Ovary (tissue), 3 donors: ENCODE data around the gene GRN.

Source experiments
- POLR2A ChIP-seq: fragments of 450-650 bp; IDR thresholded peaks from one replicate; pipeline ENCODE4 v1.6.1; 2017; ENCODE audit warnings: antibody characterized with exemption, mild to moderate bottlenecking, moderate library complexity
- TF ChIP-seq, protein P1 (sequence below), 3 donors: fragments of 450-650 bp in 2 of 3; fragments of 200-600 bp in 1 of 3; IDR thresholded peaks; one replicate each; pipeline versions ENCODE4 v1.5.1 to v1.8.0; 2016 to 2022; ENCODE audit warnings: antibody characterized with exemption in 3 of 3, mild to moderate bottlenecking in 1 of 3
- donor health status: DM: no; HTN: no; CAD: no.

DNA sequence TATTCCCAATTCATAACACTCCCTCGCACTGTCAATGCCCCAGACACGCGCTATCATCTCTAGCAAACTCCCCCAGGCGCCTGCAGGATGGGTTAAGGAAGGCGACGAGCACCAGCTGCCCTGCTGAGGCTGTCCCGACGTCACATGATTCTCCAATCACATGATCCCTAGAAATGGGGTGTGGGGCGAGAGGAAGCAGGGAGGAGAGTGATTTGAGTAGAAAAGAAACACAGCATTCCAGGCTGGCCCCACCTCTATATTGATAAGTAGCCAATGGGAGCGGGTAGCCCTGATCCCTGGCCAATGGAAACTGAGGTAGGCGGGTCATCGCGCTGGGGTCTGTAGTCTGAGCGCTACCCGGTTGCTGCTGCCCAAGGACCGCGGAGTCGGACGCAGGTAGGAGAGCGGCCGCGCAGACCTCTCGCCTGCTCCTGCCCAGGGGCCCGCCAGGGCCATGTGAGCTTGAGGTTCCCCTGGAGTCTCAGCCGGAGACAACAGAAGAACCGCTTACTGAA lies at the start of gene GRN:
- TF ChIP-seq, protein P1, sequence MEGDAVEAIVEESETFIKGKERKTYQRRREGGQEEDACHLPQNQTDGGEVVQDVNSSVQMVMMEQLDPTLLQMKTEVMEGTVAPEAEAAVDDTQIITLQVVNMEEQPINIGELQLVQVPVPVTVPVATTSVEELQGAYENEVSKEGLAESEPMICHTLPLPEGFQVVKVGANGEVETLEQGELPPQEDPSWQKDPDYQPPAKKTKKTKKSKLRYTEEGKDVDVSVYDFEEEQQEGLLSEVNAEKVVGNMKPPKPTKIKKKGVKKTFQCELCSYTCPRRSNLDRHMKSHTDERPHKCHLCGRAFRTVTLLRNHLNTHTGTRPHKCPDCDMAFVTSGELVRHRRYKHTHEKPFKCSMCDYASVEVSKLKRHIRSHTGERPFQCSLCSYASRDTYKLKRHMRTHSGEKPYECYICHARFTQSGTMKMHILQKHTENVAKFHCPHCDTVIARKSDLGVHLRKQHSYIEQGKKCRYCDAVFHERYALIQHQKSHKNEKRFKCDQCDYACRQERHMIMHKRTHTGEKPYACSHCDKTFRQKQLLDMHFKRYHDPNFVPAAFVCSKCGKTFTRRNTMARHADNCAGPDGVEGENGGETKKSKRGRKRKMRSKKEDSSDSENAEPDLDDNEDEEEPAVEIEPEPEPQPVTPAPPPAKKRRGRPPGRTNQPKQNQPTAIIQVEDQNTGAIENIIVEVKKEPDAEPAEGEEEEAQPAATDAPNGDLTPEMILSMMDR (IDR thresholded peaks at IDR 0.05) = no peak
- peak; percentile 35 for TF ChIP-seq POLR2A
